Lower leg skin (tissue), 4 donors: Measurements from ENCODE around the gene PARP15. TPM values are rescaled to one million over a fixed set of nuclear protein-coding genes. Genes with fewer than 3 reads are reported as not detected.

Experiments used
- DNase-seq, 2 donors: peaks; one replicate each; pipeline ENCODE4 v3.0.0-alpha.2; 2019; ENCODE audit warnings: low spot score in 2 of 2
- H3K4me3 ChIP-seq: fragments of 200-600 bp; sonication (generic); 2 replicates; pipeline ENCODE4 v1.5.1; 2017; ENCODE audit warnings: mild to moderate bottlenecking, low read depth; ENCODE audit not compliant: poor library complexity, severe bottlenecking
- CTCF ChIP-seq, 3 donors: fragments of 450-650 bp; IDR thresholded peaks; one replicate each; pipeline ENCODE4 v1.5.1; 2016; ENCODE audit warnings: antibody characterized with exemption in 3 of 3, mild to moderate bottlenecking in 3 of 3, moderate library complexity in 2 of 3
- POLR2A ChIP-seq, 2 donors: fragments of 450-650 bp; IDR thresholded peaks; one replicate each; pipeline ENCODE4 v1.6.1; 2016 to 2017; ENCODE audit warnings: antibody characterized with exemption in 2 of 2, mild to moderate bottlenecking in 1 of 2, moderate library complexity in 1 of 2
- WGBS, 2 donors: methylation state at CpG; one replicate each; pipeline ENCODE4 v1.1.5; 2018; 5-methylcytosine and 5-hydroxymethylcytosine counted together
- intact Hi-C: fragments of 100-400 bp; cut with DNase I; formaldehyde crosslinking; loops from one replicate; pipeline ENCODE4 v1.15.0; 2023; ENCODE audit warnings: low total_unique reads
- total RNA-seq, 4 donors: library from RNA; depleted of rRNA; stranded (reverse); fragments of >200 nt; gene quantifications; one replicate each; pipeline ENCODE4 v1.1.0, GENCODE V29; 2016

The PARP15 gene
- total RNA-seq, 4 donors from 2014 or later, result 0.29 to 0.71 (median 0.38) TPM; not detected in 1

- intact Hi-C loops, result no loop called here
- WGBS, 2 donors, result 27 to 43% methylated on average over 2 of the region's 2 CpGs
- no peak for TF ChIP-seq CTCF (IDR thresholded peaks at IDR 0.05)
- TF ChIP-seq POLR2A (IDR thresholded peaks at IDR 0.05), result no peak
- H3K4me3 ChIP-seq, result no peak overlapping the region
- DNase-seq, result no peak
Measured at GRCh38 chr3:122662505-122662904, 85.1 kb downstream of the PARP15 start.

DNA sequence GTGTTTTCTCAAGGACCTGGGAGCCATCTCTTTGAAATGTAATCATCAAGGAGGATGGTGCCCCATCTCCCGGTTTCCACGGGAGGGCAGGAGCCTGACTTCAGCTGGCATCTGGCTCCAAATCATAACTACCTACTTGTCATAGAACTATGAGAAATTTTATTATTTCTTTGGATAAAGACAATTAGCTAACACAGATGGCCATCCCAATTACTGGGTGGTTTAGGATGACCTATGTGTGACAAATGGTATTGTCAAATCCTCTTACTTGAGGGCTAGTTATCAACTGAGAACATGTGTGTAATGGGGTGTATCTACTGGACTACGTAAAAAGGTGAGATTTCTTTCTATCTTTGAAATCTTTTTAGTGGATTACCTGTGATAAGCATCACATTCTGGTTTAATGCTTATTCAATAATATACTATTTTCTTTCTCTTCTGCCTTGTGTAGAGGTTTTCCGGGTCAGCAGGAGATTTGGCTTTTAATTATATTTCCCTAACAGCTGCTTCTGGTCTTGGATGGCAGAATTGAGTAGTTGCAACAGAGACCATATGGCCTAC, 87.9 kb downstream of the PARP15 start:
- WGBS, 2 donors, result 60 to 62% methylated on average over 4 of the region's 4 CpGs
- TF ChIP-seq POLR2A (IDR thresholded peaks at IDR 0.05) (no peak), CTCF (IDR thresholded peaks at IDR 0.05) (no peak)
- DNase-seq, result no peak
- no peak overlapping the region for H3K4me3 ChIP-seq
- intact Hi-C loops, result no loop called here

- no peak overlapping the region for H3K4me3 ChIP-seq
- DNase-seq, result no peak
- TF ChIP-seq CTCF (IDR thresholded peaks at IDR 0.05) (no peak), POLR2A (IDR thresholded peaks at IDR 0.05) (no peak)
- intact Hi-C loops, result no loop called here
Measured at GRCh38 chr3:122665881-122666280, 88.4 kb downstream of the PARP15 start.

GRCh38 chr3:122668930-122669730, 91.7 kb downstream of the PARP15 start:
- intact Hi-C loops, result no loop called here
- DNase-seq, result no peak
- TF ChIP-seq POLR2A (IDR thresholded peaks at IDR 0.05), result no peak
- TF ChIP-seq CTCF (IDR thresholded peaks at IDR 0.05), result no peak
- WGBS, 2 donors, result 79 to 80% methylated on average over 8 of the region's 8 CpGs
- no peak overlapping the region for H3K4me3 ChIP-seq

DNA sequence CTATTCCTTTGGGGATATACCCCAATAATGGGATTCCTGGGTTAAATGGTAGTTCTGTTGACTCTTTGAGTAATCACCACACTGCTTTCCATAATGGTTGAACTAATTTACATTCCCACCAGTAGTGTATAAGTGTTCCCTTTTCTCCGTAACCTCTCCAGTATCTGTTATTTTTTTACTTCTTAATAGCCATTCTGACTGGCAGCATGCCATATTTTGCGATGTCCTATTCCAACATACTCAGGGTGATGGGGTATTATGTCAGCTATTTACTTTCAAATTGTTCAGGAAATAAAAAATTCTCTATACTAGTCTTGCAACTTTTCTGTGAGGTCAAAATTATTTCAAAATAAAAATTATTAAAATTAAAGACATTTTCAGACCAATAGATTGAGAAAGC, 94.1 kb downstream of the PARP15 start:
- no peak for DNase-seq
- 79 to 84% methylated on average over 2 of the region's 2 CpGs for WGBS, 2 donors
- no peak for TF ChIP-seq CTCF (IDR thresholded peaks at IDR 0.05)
- TF ChIP-seq POLR2A (IDR thresholded peaks at IDR 0.05), result no peak
- no peak overlapping the region for H3K4me3 ChIP-seq
- intact Hi-C loops, result no loop called here
